H1 (cell line): Measurements from ENCODE around the gene TM9SF3. TPM values are rescaled to one million over a fixed set of nuclear protein-coding genes. Genes with fewer than 3 reads are reported as not detected.

Experiments
- CTCF ChIA-PET: fragments of 300-600 bp; sonication (Branson Sonifier 250); formaldehyde crosslinking; loops from one replicate; lab custom pipeline; 2021; ENCODE audit not compliant: partially characterized antibody; lab: Charles Lee
- POLR2A ChIA-PET: fragments of 300-600 bp; sonication (Branson Sonifier 250); formaldehyde crosslinking; loops from one replicate; lab custom pipeline; 2021; ENCODE audit warnings: inconsistent platforms; ENCODE audit not compliant: partially characterized antibody; lab: Charles Lee
- DNase-seq, 2 experiments: peaks; one replicate each; pipeline versions ENCODE4 v3.0.0 to v3.0.0-alpha.2; 2010 to 2022; ENCODE audit warnings: low spot score in 2 of 2, low read depth in 1 of 2, mixed read lengths in 1 of 2
- FAIRE-seq: peaks from 2 replicates; lab custom pipeline; 2011; peaks lifted over from hg19 to GRCh38; lab: Jason Lieb, UNC
- H2AFZ ChIP-seq: 2 replicates; pipeline ENCODE4 v1.8.1; 2012; ENCODE audit warnings: low read length, inconsistent platforms
- H2AK5ac ChIP-seq: 2 replicates; pipeline ENCODE4 v1.6.1; 2013; ENCODE audit warnings: low read depth, low read length
- H2BK120ac ChIP-seq: replicated peaks from 2 replicates; pipeline ENCODE3; 2013; ENCODE audit warnings: low read depth, low read length, inconsistent platforms
- H2BK12ac ChIP-seq: 2 replicates; pipeline ENCODE4 v1.6.1; 2013; ENCODE audit warnings: low read depth, low read length
- H2BK15ac ChIP-seq: 2 replicates; pipeline ENCODE4 v1.6.1; 2013; ENCODE audit warnings: low read length
- H2BK20ac ChIP-seq: 2 replicates; pipeline ENCODE4 v1.6.1; 2013; ENCODE audit warnings: low read length
- H2BK5ac ChIP-seq: 2 replicates; pipeline ENCODE4 v1.6.1; 2013; ENCODE audit warnings: low read depth, low read length
- H3K14ac ChIP-seq: 2 replicates; pipeline ENCODE4 v1.6.1; 2013; ENCODE audit warnings: inconsistent platforms; ENCODE audit not compliant: insufficient read length
- H3K18ac ChIP-seq: 2 replicates; pipeline ENCODE4 v1.6.1; 2013; ENCODE audit warnings: low read length; ENCODE audit errors: extremely low read depth
- H3K23ac ChIP-seq: 2 replicates; pipeline ENCODE4 v1.6.1; 2013; ENCODE audit warnings: inconsistent platforms; ENCODE audit not compliant: insufficient read length
- H3K23me2 ChIP-seq: 2 replicates; pipeline ENCODE4 v1.6.1; 2013; ENCODE audit warnings: low read depth, low read length
- H3K27ac ChIP-seq: 2 replicates; pipeline ENCODE4 v1.6.1; 2011; ENCODE audit warnings: low read depth, low read length, inconsistent platforms
- H3K27me3 ChIP-seq, 4 experiments: replicated peaks in 1 of 4; 1 replicate in 1 of 4; 2 replicates in 3 of 4; pipeline versions ENCODE4 v1.6.1 to v1.8.1; 2011 to 2013; ENCODE audit warnings: low read length in 3 of 4, mild to moderate bottlenecking in 3 of 4, inconsistent platforms in 2 of 4, mixed read lengths in 2 of 4, moderate library complexity in 1 of 4; ENCODE audit not compliant: control insufficient read depth in 3 of 4, insufficient read depth in 3 of 4; ENCODE audit errors: extremely low read depth in 1 of 4
- H3K36me3 ChIP-seq, 4 experiments: 2 replicates each; pipeline versions ENCODE4 v1.6.1 to v1.8.1; 2011 to 2013; ENCODE audit warnings: mild to moderate bottlenecking in 4 of 4, low read length in 3 of 4, moderate library complexity in 2 of 4, control low read depth in 1 of 4, inconsistent platforms in 1 of 4; ENCODE audit not compliant: insufficient read depth in 4 of 4, control insufficient read depth in 2 of 4
- H3K4ac ChIP-seq: replicated peaks from 2 replicates; pipeline ENCODE3; 2013; ENCODE audit warnings: low read length, low read depth, mixed read lengths, inconsistent platforms; ENCODE audit not compliant: insufficient read length
- H3K4me1 ChIP-seq, 4 experiments: replicated peaks in 1 of 4; 1 replicate in 1 of 4; 2 replicates in 3 of 4; pipeline versions ENCODE4 v1.6.1 to v1.8.1; 2011 to 2013; ENCODE audit warnings: low read length in 3 of 4, inconsistent platforms in 2 of 4, mixed read lengths in 1 of 4; ENCODE audit not compliant: insufficient read depth in 4 of 4, control insufficient read depth in 3 of 4
- H3K4me2 ChIP-seq, 2 experiments: 2 replicates each; pipeline versions ENCODE4 v1.6.1 to v1.8.1; 2011 to 2013; ENCODE audit warnings: low read depth in 2 of 2, low read length in 2 of 2, control low read depth in 1 of 2, inconsistent platforms in 1 of 2, mild to moderate bottlenecking in 1 of 2; ENCODE audit not compliant: insufficient read depth in 1 of 2
- H3K4me3 ChIP-seq, 4 experiments: fragments of 200-600, 300-600 bp in 1 of 4; sonication (generic), shearing (Covaris generic), sonication (Bioruptor Twin) in 1 of 4; 2 replicates each; pipeline versions ENCODE4 v1.5.1 to v1.8.1; 2011 to 2016; ENCODE audit warnings: low read length in 4 of 4, low read depth in 3 of 4, control low read depth in 2 of 4, inconsistent platforms in 2 of 4, mild to moderate bottlenecking in 2 of 4, mixed read lengths in 1 of 4, moderate library complexity in 1 of 4; ENCODE audit not compliant: insufficient read depth in 2 of 4; ENCODE audit errors: extremely low read depth in 1 of 4
- H3K56ac ChIP-seq: replicated peaks from 2 replicates; pipeline ENCODE3; 2013; ENCODE audit warnings: low read depth, mild to moderate bottlenecking, mixed read lengths, low read length, inconsistent platforms; ENCODE audit not compliant: insufficient read length
- H3K79me1 ChIP-seq: 2 replicates; pipeline ENCODE4 v1.6.1; 2013; ENCODE audit warnings: low read depth, low read length, control low read depth
- H3K79me2 ChIP-seq, 2 experiments: 2 replicates each; pipeline versions ENCODE4 v1.6.1 to v1.8.1; 2012 to 2013; ENCODE audit warnings: low read length in 2 of 2, mild to moderate bottlenecking in 2 of 2, inconsistent platforms in 1 of 2; ENCODE audit not compliant: insufficient read depth in 2 of 2, control insufficient read depth in 1 of 2
- H3K9ac ChIP-seq, 4 experiments: replicated peaks in 1 of 4; 1 replicate in 1 of 4; 2 replicates in 3 of 4; pipeline versions ENCODE4 v1.6.1 to v1.8.1; 2011 to 2013; ENCODE audit warnings: low read depth in 3 of 4, low read length in 3 of 4, control low read depth in 2 of 4, mild to moderate bottlenecking in 2 of 4, moderate library complexity in 2 of 4, inconsistent platforms in 1 of 4; ENCODE audit errors: extremely low read depth in 1 of 4
- H3K9me3 ChIP-seq, 2 experiments: 2 replicates each; pipeline versions ENCODE4 v1.6.1 to v1.8.1; 2012 to 2013; ENCODE audit warnings: mild to moderate bottlenecking in 2 of 2, moderate library complexity in 2 of 2, control low read depth in 1 of 2, inconsistent platforms in 1 of 2, low read depth in 1 of 2, low read length in 1 of 2, mixed read lengths in 1 of 2; ENCODE audit not compliant: insufficient read depth in 2 of 2
- H4K20me1 ChIP-seq, 2 experiments: replicated peaks in 1 of 2; 2 replicates each; pipeline versions ENCODE3 to v1.8.1; 2011 to 2013; ENCODE audit warnings: inconsistent platforms in 2 of 2, low read length in 2 of 2, mild to moderate bottlenecking in 1 of 2; ENCODE audit not compliant: insufficient read depth in 2 of 2, control insufficient read depth in 1 of 2
- H4K5ac ChIP-seq: 2 replicates; pipeline ENCODE4 v1.6.1; 2013; ENCODE audit warnings: low read length, low read depth, mixed read lengths, inconsistent platforms; ENCODE audit not compliant: insufficient read length
- H4K8ac ChIP-seq: 2 replicates; pipeline ENCODE4 v1.8.0; 2013; ENCODE audit warnings: mild to moderate bottlenecking, moderate library complexity, low read length, inconsistent platforms; ENCODE audit not compliant: insufficient read depth; ENCODE audit errors: extremely low read depth
- H4K91ac ChIP-seq: replicated peaks from 2 replicates; pipeline ENCODE3; 2013; ENCODE audit warnings: low read length, mixed read lengths, inconsistent platforms; ENCODE audit not compliant: insufficient read length
- BACH1 ChIP-seq: IDR thresholded peaks from 2 replicates; pipeline ENCODE4 v1.6.1; 2012; ENCODE audit warnings: low read length, improper control_type of control experiment
- BCL11A ChIP-seq, 2 experiments: IDR thresholded peaks; one replicate each; pipeline ENCODE4 v1.6.1; 2011; ENCODE audit warnings: low read depth in 2 of 2, low read length in 2 of 2, mild to moderate bottlenecking in 2 of 2
- CHD1 ChIP-seq: IDR thresholded peaks from 2 replicates; pipeline ENCODE4 v1.6.1; 2012; ENCODE audit warnings: low read depth, low read length, improper control_type of control experiment
- CHD2 ChIP-seq: IDR thresholded peaks from 2 replicates; pipeline ENCODE4 v1.6.1; 2012; ENCODE audit warnings: low read length, improper control_type of control experiment
- CREB1 ChIP-seq: IDR thresholded peaks from 2 replicates; pipeline ENCODE4 v1.6.1; 2012; ENCODE audit warnings: inconsistent platforms
- HDAC2 ChIP-seq, 2 experiments: fragments of 300-600 bp in 1 of 2; sonication (generic) in 1 of 2; IDR thresholded peaks; 2 replicates each; pipeline ENCODE4 v1.6.1; 2011 to 2012; ENCODE audit warnings: low read depth in 2 of 2, low read length in 2 of 2, mild to moderate bottlenecking in 2 of 2, moderate library complexity in 2 of 2, borderline replicate concordance in 1 of 2, inconsistent platforms in 1 of 2
- POLR2AphosphoS5 ChIP-seq: IDR thresholded peaks from 2 replicates; pipeline ENCODE4 v1.6.1; 2011; ENCODE audit warnings: low read depth, low read length
- RAD21 ChIP-seq, 2 experiments: IDR thresholded peaks in 1 of 2; conservative IDR thresholded peaks in 1 of 2; 2 replicates each; pipeline ENCODE4 v1.6.1; 2011; ENCODE audit warnings: low read depth in 2 of 2, low read length in 2 of 2, improper control_type of control experiment in 1 of 2, inconsistent platforms in 1 of 2, mild to moderate bottlenecking in 1 of 2, moderate library complexity in 1 of 2
- SIN3A ChIP-seq, 2 experiments: IDR thresholded peaks in 1 of 2; conservative IDR thresholded peaks in 1 of 2; 2 replicates each; pipeline ENCODE4 v1.6.1; 2011 to 2012; ENCODE audit warnings: low read length in 2 of 2, improper control_type of control experiment in 1 of 2, low read depth in 1 of 2, mild to moderate bottlenecking in 1 of 2
- TEAD4 ChIP-seq: IDR thresholded peaks from 2 replicates; pipeline ENCODE4 v1.6.1; 2012; ENCODE audit warnings: low read depth, low read length, inconsistent platforms, mixed read lengths
- USF2 ChIP-seq: IDR thresholded peaks from 2 replicates; pipeline ENCODE4 v1.6.1; 2011; ENCODE audit warnings: low read length, improper control_type of control experiment
- WGBS, 2 experiments: shearing (Covaris generic) in 1 of 2; methylation state at CpG; one replicate each; pipeline versions ENCODE4 v1.1.6 to v1.1.7; 2013 to 2015; ENCODE audit warnings: low lambda C conversion rate in 2 of 2, mixed read lengths in 2 of 2, inconsistent platforms in 1 of 2, low coverage in 1 of 2, missing lambda C conversion rate in 1 of 2; ENCODE audit not compliant: insufficient replicate concordance in 2 of 2, insufficient coverage in 1 of 2, insufficient read length in 1 of 2; ENCODE audit errors: extremely low coverage in 1 of 2, missing lambda C conversion rate in 1 of 2; 5-methylcytosine and 5-hydroxymethylcytosine counted together
- polyA plus RNA-seq, 7 experiments: library from polyadenylated mRNA; depleted of rRNA in 3 of 7; stranded (reverse) in 5 of 7; unstranded in 2 of 7; fragments of >200 nt in 5 of 7; fragments of 200-250 nt in 2 of 7; gene quantifications; 1 replicate in 5 of 7; 2 replicates in 1 of 7; 4 replicates in 1 of 7; pipeline versions ENCODE4 v1.2.1 to v1.2.3, GENCODE V29; 2011 to 2013; ENCODE audit warnings: missing spikeins in 2 of 7, mixed read lengths in 2 of 7
- total RNA-seq: library from RNA; stranded (reverse); fragmentation: NEBNext Ultra II Directional; extraction: Animal tissue kit (Norgen Biotek cat#: 25700); gene quantifications from 2 replicates; pipeline ENCODE4 v1.2.1, GENCODE V29; 2021
- TF ChIP-seq, protein P1 (sequence below): IDR thresholded peaks from 2 replicates; pipeline ENCODE4 v1.6.1; 2012; ENCODE audit warnings: inconsistent platforms

TM9SF3 gene
- total and polyA plus RNA-seq, 2 of the 8 experiments (the other 6 are each of a cell fraction or from before 2014, with no cell fraction given): 123 to 127 TPM

GRCh38 chr10:96614515-96614914 is 27.7 kb upstream of the TM9SF3 start:
- Histone ChIP-seq H2AK5ac (no peak overlapping the region), H3K56ac (no peak overlapping the region), H4K8ac (no peak overlapping the region), H3K79me1 (no peaks in the 10 kb centered on the region), H2BK15ac (no peak overlapping the region), H3K9me3 (no peaks in the 10 kb centered on the region), H2BK5ac (no peak overlapping the region), H3K36me3 (no peaks in the 10 kb centered on the region), H3K23ac (no peak overlapping the region), H3K4me2 (no peak overlapping the region), H3K27me3 (no peaks in the 10 kb centered on the region), H4K5ac (no peak overlapping the region), H2AFZ (no peak overlapping the region), H2BK20ac (no peak overlapping the region), H4K91ac (no peak overlapping the region), H3K4me1 (peaks cover 0 to 4% (median 0%) of the 10 kb centered on the region in 4 experiments; a peak in 2 of 7 replicates), H3K18ac (no peak overlapping the region), H2BK120ac (no peak overlapping the region), H3K27ac (no peak overlapping the region), H3K9ac (no peak overlapping the region), H3K23me2 (no peaks in the 10 kb centered on the region), H4K20me1 (no peaks in the 10 kb centered on the region), H3K4me3 (no peak overlapping the region), H3K14ac (no peak overlapping the region), H2BK12ac (no peak overlapping the region), H3K79me2 (no peaks in the 10 kb centered on the region), H3K4ac (no peak overlapping the region)
- DNase-seq (no peak), FAIRE-seq (no peak)
- CTCF ChIA-PET: interaction anchor here (0.9 to 1.0 kb wide), 2 partner anchors 9 to 26 kb away, joined by 3 read pairs; no protein-coding TSS in a partner anchor
- WGBS, 2 experiments: 95% methylated on average over 2 of the region's 2 CpGs; no CpG with 5 or more reads in 1 of the 2 experiments
- POLR2A ChIA-PET: no interaction called here
- TF ChIP-seq SIN3A (conservative IDR thresholded peaks at IDR 0.05 in 1 of 2, IDR thresholded peaks at IDR 0.05 in 1 of 2; ENCODE audit: low read depth in 1 of 2, low read length in 2 of 2) (no peak), CHD1 (no peak), CHD2 (no peak), TEAD4 (no peak), USF2 (no peak), RAD21 (IDR thresholded peaks at IDR 0.05 in 1 of 2, conservative IDR thresholded peaks at IDR 0.05 in 1 of 2; ENCODE audit: low read depth in 2 of 2, low read length in 2 of 2) (no peak), BACH1 (no peak), POLR2AphosphoS5 (no peak), BCL11A (IDR thresholded peaks at IDR 0.05; ENCODE audit: low read depth in 2 of 2, low read length in 2 of 2) (no peak), HDAC2 (IDR thresholded peaks at IDR 0.05; ENCODE audit: borderline replicate concordance in 1 of 2, low read depth in 2 of 2, low read length in 2 of 2) (no peak), CREB1 (no peak)
- TF ChIP-seq, protein P1, sequence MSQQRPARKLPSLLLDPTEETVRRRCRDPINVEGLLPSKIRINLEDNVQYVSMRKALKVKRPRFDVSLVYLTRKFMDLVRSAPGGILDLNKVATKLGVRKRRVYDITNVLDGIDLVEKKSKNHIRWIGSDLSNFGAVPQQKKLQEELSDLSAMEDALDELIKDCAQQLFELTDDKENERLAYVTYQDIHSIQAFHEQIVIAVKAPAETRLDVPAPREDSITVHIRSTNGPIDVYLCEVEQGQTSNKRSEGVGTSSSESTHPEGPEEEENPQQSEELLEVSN: no peak
